ENCODE results near the gene PRLH. TPM values are rescaled to one million over a fixed set of nuclear protein-coding genes. Genes with fewer than 3 reads are reported as not detected.

PRLH gene
- total RNA-seq, 2 experiments from 2014 or later, result not detected

- POLR2A ChIA-PET, result interaction anchor here (1.3 kb wide), 1 partner anchor 62 kb away, joined by 7 read pairs; no protein-coding TSS in a partner anchor
- CTCF ChIA-PET, result interaction anchor here (1.1 to 7.1 kb wide), 3 partner anchors 63 to 421 kb away, joined by 3 to 120 read pairs (median 3); no protein-coding TSS in a partner anchor
Observed at GRCh38 chr2:237574894-237575868, 8.8 kb downstream of the PRLH start.

- POLR2A ChIA-PET, result no interaction called here
- CTCF ChIA-PET, result interaction anchor here (1.1 to 7.1 kb wide), 4 partner anchors 64 to 422 kb away, joined by 3 to 120 read pairs (median 4); no protein-coding TSS in a partner anchor
Observed at GRCh38 chr2:237575869-237576862, 9.8 kb downstream of the PRLH start.

GRCh38 chr2:237576974-237577373 is 10.6 kb downstream of the PRLH start:
- ChIA-PET POLR2A (no interaction called here), CTCF (interaction anchor here (1.3 to 1.7 kb wide), 2 partner anchors 64 to 168 kb away, joined by 3 to 6 read pairs; no protein-coding TSS in a partner anchor)

- POLR2A ChIA-PET, result no interaction called here
- CTCF ChIA-PET, result interaction anchor here (1.7 kb wide), 1 partner anchor 65 kb away, joined by 6 read pairs; no protein-coding TSS in a partner anchor
Observed at GRCh38 chr2:237577458-237577857, 11.1 kb downstream of the PRLH start.

- ChIA-PET CTCF (interaction anchor here (0.6 to 1.7 kb wide), 2 partner anchors 20 to 66 kb away, joined by 3 to 6 read pairs; no protein-coding TSS in a partner anchor), POLR2A (no interaction called here)
Observed at GRCh38 chr2:237577956-237578870, 11.8 kb downstream of the PRLH start.

GRCh38 chr2:237581326-237581725 is 15.0 kb downstream of the PRLH start:
- POLR2A ChIA-PET, result interaction anchor here (0.7 to 1.4 kb wide), 2 partner anchors 68 to 93 kb away, joined by 3 to 5 read pairs; no protein-coding TSS in a partner anchor
- CTCF ChIA-PET, result interaction anchor here (0.7 to 2.7 kb wide), 10 partner anchors 9 to 194 kb away, joined by 3 to 15 read pairs (median 4); no protein-coding TSS in a partner anchor

- ChIA-PET POLR2A (interaction anchor here (0.7 to 1.4 kb wide), 2 partner anchors 69 to 92 kb away, joined by 3 to 5 read pairs; no protein-coding TSS in a partner anchor), CTCF (interaction anchor here (0.7 to 2.7 kb wide), 11 partner anchors 10 to 193 kb away, joined by 3 to 15 read pairs (median 4); no protein-coding TSS in a partner anchor)
Observed at GRCh38 chr2:237581751-237582746, 15.7 kb downstream of the PRLH start.

GRCh38 chr2:237583385-237584295 is 17.3 kb downstream of the PRLH start:
- ChIA-PET CTCF (interaction anchor here (1.2 to 1.7 kb wide), 2 partner anchors 9 to 12 kb away, joined by 4 to 10 read pairs; no protein-coding TSS in a partner anchor), POLR2A (no interaction called here)

- CTCF ChIA-PET, result interaction anchor here (0.6 to 2.0 kb wide), 4 partner anchors 14 to 155 kb away, joined by 3 to 8 read pairs (median 3); no protein-coding TSS in a partner anchor
- POLR2A ChIA-PET, result interaction anchor here (0.6 kb wide), 1 partner anchor 85 kb away, joined by 3 read pairs; no protein-coding TSS in a partner anchor
Observed at GRCh38 chr2:237585590-237586221, 19.3 kb downstream of the PRLH start.

- CTCF ChIA-PET, result no interaction called here
Observed at GRCh38 chr2:237588044-237588696, 21.8 kb downstream of the PRLH start.

GRCh38 chr2:237590272-237591140 is 24.1 kb downstream of the PRLH start, which contains the start of gene RAB17:
Gene RAB17, minus strand, starts transcription at chr2:237590734. Its CDS starts 4,580 bp downstream, at chr2:237586154.
- ChIA-PET CTCF (interaction anchor here (0.6 kb wide), 1 partner anchor 556 kb away, joined by 4 read pairs; no protein-coding TSS in a partner anchor), POLR2A (no interaction called here)

More at GRCh38 chr2:237588044-237588696, 21.8 kb downstream of the PRLH start:
- POLR2A ChIA-PET, result no interaction called here

GRCh38 chr2:237591141-237591881 is 24.9 kb downstream of the PRLH start:
- ChIA-PET CTCF (interaction anchor here (0.6 kb wide), 1 partner anchor 555 kb away, joined by 4 read pairs; no protein-coding TSS in a partner anchor), POLR2A (no interaction called here)
